ENCODE data around the gene PHF20. TPM values are rescaled to one million over a fixed set of nuclear protein-coding genes. Genes with fewer than 3 reads are reported as not detected.
A peak's percentile ranks its signal among the peaks of the same experiment; 100 is the strongest.
"Not testable (repeated sequence)": the region's sequence is repeated elsewhere in the genome, so short reads cannot be mapped to it uniquely, and the experiment has no call there.

PHF20 gene
- total RNA-seq, 2 experiments from 2014 or later: 53.6 to 61.5 TPM

GRCh38 chr20:35828916-35829315, 57.1 kb downstream of the PHF20 start:
- DNase-seq: no peak
- no peaks in the 10 kb centered on the region for H3K9me3 Mint-ChIP-seq (ENCODE audit: insufficient read depth)
- ChIA-PET CTCF (no interaction called here), POLR2A (interaction anchor here (1.2 kb wide), 1 partner anchor 58 kb away, joined by 3 read pairs; no protein-coding TSS in a partner anchor)
- H3K4me3 Mint-ChIP-seq: no peak overlapping the region
- ATAC-seq: no peak
- H3K36me3 Mint-ChIP-seq (ENCODE audit: low read depth): peaks cover 31% of the 10 kb centered on the region
- peaks cover 8% of the 10 kb centered on the region for H3K4me1 Mint-ChIP-seq (ENCODE audit: low read depth)
- no peaks in the 10 kb centered on the region for H3K27me3 Mint-ChIP-seq (ENCODE audit: low read depth)
- H3K27ac Mint-ChIP-seq: no peak overlapping the region

- H3K4me3 Mint-ChIP-seq: no peak overlapping the region
- H3K36me3 Mint-ChIP-seq (ENCODE audit: low read depth): peaks cover 28% of the 10 kb centered on the region
- no peaks in the 10 kb centered on the region for H3K9me3 Mint-ChIP-seq (ENCODE audit: insufficient read depth)
- DNase-seq: no peak
- peaks cover 15% of the 10 kb centered on the region for H3K4me1 Mint-ChIP-seq (ENCODE audit: low read depth)
- ATAC-seq: no peak
- ChIA-PET POLR2A (interaction anchor here (1.4 kb wide), 1 partner anchor 88 kb away, joined by 3 read pairs; no protein-coding TSS in a partner anchor), CTCF (no interaction called here)
- no peak overlapping the region for H3K27ac Mint-ChIP-seq
- no peaks in the 10 kb centered on the region for H3K27me3 Mint-ChIP-seq (ENCODE audit: low read depth)
These were observed 58.4 kb downstream of the PHF20 start for GRCh38 chr20:35830264-35830663.

- H3K27ac Mint-ChIP-seq: no peak overlapping the region
- no peaks in the 10 kb centered on the region for H3K9me3 Mint-ChIP-seq (ENCODE audit: insufficient read depth)
- peaks cover 15% of the 10 kb centered on the region for H3K4me1 Mint-ChIP-seq (ENCODE audit: low read depth)
- DNase-seq: no peak
- H3K4me3 Mint-ChIP-seq: no peak overlapping the region
- ChIA-PET CTCF (no interaction called here), POLR2A (interaction anchor here (1.4 kb wide), 1 partner anchor 88 kb away, joined by 3 read pairs; no protein-coding TSS in a partner anchor)
- H3K27me3 Mint-ChIP-seq (ENCODE audit: low read depth): no peaks in the 10 kb centered on the region
- ATAC-seq: no peak
- peaks cover 28% of the 10 kb centered on the region for H3K36me3 Mint-ChIP-seq (ENCODE audit: low read depth)
These were observed 59.2 kb downstream of the PHF20 start for GRCh38 chr20:35831029-35831428.

DNA sequence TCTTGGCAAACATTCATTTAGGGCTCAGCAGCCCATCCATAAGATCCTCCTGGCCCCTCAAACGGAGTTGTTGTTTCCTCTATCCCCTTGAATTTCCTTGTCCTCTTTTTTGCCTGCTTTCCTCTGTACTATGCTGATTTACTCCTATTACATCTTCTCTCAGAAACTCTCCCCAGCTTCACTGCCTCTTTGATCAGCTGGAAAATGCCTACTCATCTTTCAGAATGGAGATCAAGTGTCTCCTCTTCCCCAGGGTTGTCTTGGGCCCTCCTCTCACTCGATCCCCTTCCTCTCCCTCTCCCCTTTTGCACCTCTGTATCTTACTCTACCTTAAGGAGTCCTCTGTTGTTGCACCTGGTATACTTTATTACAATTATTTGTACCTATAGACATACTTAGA, 60.2 kb downstream of the PHF20 start:
- DNase-seq: no peak
- no peak for ATAC-seq
- H3K4me3 Mint-ChIP-seq: no peak overlapping the region
- H3K36me3 Mint-ChIP-seq (ENCODE audit: low read depth): peaks cover 28% of the 10 kb centered on the region
- ChIA-PET POLR2A (no interaction called here), CTCF (no interaction called here)
- H3K9me3 Mint-ChIP-seq (ENCODE audit: insufficient read depth): no peaks in the 10 kb centered on the region
- peak overlapping the region; percentile 27 for H3K27ac Mint-ChIP-seq
- no peaks in the 10 kb centered on the region for H3K27me3 Mint-ChIP-seq (ENCODE audit: low read depth)
- H3K4me1 Mint-ChIP-seq (ENCODE audit: low read depth): peaks cover 10% of the 10 kb centered on the region

- Mint-ChIP-seq H3K27me3 (ENCODE audit: low read depth) (no peaks in the 10 kb centered on the region), H3K4me1 (ENCODE audit: low read depth) (peaks cover 10% of the 10 kb centered on the region), H3K27ac (no peak overlapping the region), H3K36me3 (ENCODE audit: low read depth) (peaks cover 28% of the 10 kb centered on the region), H3K9me3 (ENCODE audit: insufficient read depth) (no peaks in the 10 kb centered on the region), H3K4me3 (no peak overlapping the region)
- DNase-seq (no peak), ATAC-seq (no peak)
- CTCF ChIA-PET: no interaction called here
- POLR2A ChIA-PET: no interaction called here
These were observed 61.4 kb downstream of the PHF20 start for GRCh38 chr20:35833241-35833640.

- Mint-ChIP-seq H3K4me3 (no peak overlapping the region), H3K27ac (no peak overlapping the region), H3K27me3 (ENCODE audit: low read depth) (no peaks in the 10 kb centered on the region), H3K9me3 (ENCODE audit: insufficient read depth) (peaks cover 5% of the 10 kb centered on the region), H3K36me3 (ENCODE audit: low read depth) (peaks cover 24% of the 10 kb centered on the region), H3K4me1 (ENCODE audit: low read depth) (peaks cover 24% of the 10 kb centered on the region)
- POLR2A ChIA-PET: no interaction called here
- ATAC-seq (no peak), DNase-seq (no peak)
- CTCF ChIA-PET: no interaction called here
These were observed 65.9 kb downstream of the PHF20 start for GRCh38 chr20:35837577-35838195.

DNA sequence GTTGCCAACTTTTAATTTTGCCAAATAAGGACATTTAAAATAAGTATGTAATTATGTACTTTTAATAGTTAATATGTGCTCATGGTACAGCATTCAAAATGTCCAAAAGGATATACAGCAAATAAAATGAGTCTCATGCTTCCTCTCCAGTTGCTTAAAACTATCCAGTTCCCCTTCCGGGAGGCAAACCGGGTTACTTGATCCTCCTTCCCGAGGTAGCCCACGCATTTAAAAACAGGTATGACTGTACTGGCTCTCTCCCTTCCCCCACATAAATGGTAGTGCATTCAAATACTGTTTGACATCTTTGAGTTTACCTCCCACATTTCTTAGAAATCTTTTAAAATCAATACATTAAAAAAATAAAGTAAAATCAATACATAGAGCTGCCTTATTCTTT, 66.4 kb downstream of the PHF20 start:
- H3K36me3 Mint-ChIP-seq (ENCODE audit: low read depth): peaks cover 28% of the 10 kb centered on the region
- H3K4me1 Mint-ChIP-seq (ENCODE audit: low read depth): peaks cover 24% of the 10 kb centered on the region
- CTCF ChIA-PET: no interaction called here
- DNase-seq: no peak
- ATAC-seq: no peak
- H3K27me3 Mint-ChIP-seq (ENCODE audit: low read depth): no peaks in the 10 kb centered on the region
- H3K27ac Mint-ChIP-seq: no peak overlapping the region
- no peak overlapping the region for H3K4me3 Mint-ChIP-seq
- POLR2A ChIA-PET: no interaction called here
- H3K9me3 Mint-ChIP-seq (ENCODE audit: insufficient read depth): peaks cover 5% of the 10 kb centered on the region

GRCh38 chr20:35839904-35840303, 68.1 kb downstream of the PHF20 start:
- ChIA-PET POLR2A (interaction anchor here (1.7 kb wide), 1 partner anchor 98 kb away, joined by 9 read pairs; the partner anchor contains the start of gene RBM39), CTCF (no interaction called here)
- Mint-ChIP-seq H3K4me3 (no peak overlapping the region), H3K27me3 (ENCODE audit: low read depth) (no peaks in the 10 kb centered on the region), H3K27ac (peak overlapping the region; percentile 26), H3K9me3 (ENCODE audit: insufficient read depth) (peaks cover 5% of the 10 kb centered on the region), H3K4me1 (ENCODE audit: low read depth) (peaks cover 20% of the 10 kb centered on the region), H3K36me3 (ENCODE audit: low read depth) (peaks cover 31% of the 10 kb centered on the region)
- ATAC-seq: no peak
- no peak for DNase-seq

DNA sequence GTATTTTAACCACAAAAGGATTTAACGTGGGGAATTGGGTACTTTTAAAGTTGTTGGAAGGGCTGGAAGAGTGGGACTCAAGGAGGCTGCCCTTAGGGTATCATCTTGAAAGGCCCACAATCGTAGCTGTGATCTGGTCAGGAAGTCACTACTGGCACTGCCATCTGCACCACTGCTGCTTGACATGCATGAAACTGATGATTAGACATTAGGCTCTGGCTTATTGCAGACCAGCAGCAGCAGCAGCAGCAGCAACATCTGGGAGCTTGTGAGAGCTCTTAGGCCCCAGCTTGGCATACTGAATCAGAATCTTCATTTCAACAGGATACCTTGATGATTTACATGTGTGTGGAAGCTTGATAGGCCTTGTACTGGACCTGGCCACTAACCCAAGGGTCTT, 68.6 kb downstream of the PHF20 start:
- H3K36me3 Mint-ChIP-seq (ENCODE audit: low read depth): peaks cover 32% of the 10 kb centered on the region
- ChIA-PET CTCF (no interaction called here), POLR2A (interaction anchor here (1.7 kb wide), 1 partner anchor 98 kb away, joined by 9 read pairs; the partner anchor contains the start of gene RBM39)
- peaks cover 17% of the 10 kb centered on the region for H3K4me1 Mint-ChIP-seq (ENCODE audit: low read depth)
- no peaks in the 10 kb centered on the region for H3K27me3 Mint-ChIP-seq (ENCODE audit: low read depth)
- no peak overlapping the region for H3K27ac Mint-ChIP-seq
- ATAC-seq (no peak), DNase-seq (no peak)
- peaks cover 5% of the 10 kb centered on the region for H3K9me3 Mint-ChIP-seq (ENCODE audit: insufficient read depth)
- no peak overlapping the region for H3K4me3 Mint-ChIP-seq

DNA sequence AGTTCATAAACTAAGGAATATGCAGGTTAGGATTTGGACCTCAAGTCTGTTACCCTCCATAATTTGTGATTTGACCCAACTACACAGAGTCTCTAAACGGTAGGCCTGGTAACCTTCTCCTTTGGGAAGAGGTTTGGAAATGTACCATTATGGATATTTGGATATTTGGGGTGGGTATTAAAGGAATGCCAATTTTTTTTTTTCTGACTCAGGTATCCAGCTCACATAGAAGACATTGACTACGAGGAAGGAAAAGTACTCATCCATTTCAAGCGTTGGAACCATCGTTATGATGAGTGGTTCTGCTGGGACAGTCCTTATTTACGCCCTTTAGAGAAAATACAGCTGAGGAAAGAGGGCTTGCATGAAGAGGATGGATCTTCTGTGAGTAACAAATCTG, 70.5 kb downstream of the PHF20 start:
- peaks cover 17% of the 10 kb centered on the region for H3K4me1 Mint-ChIP-seq (ENCODE audit: low read depth)
- no peak for DNase-seq
- ChIA-PET POLR2A (no interaction called here), CTCF (interaction anchor here (1.7 kb wide), 1 partner anchor 20 kb away, joined by 3 read pairs; no protein-coding TSS in a partner anchor)
- H3K9me3 Mint-ChIP-seq (ENCODE audit: insufficient read depth): peaks cover 5% of the 10 kb centered on the region
- H3K27me3 Mint-ChIP-seq (ENCODE audit: low read depth): no peaks in the 10 kb centered on the region
- no peak overlapping the region for H3K27ac Mint-ChIP-seq
- no peak for ATAC-seq
- H3K36me3 Mint-ChIP-seq (ENCODE audit: low read depth): peaks cover 40% of the 10 kb centered on the region
- no peak overlapping the region for H3K4me3 Mint-ChIP-seq

GRCh38 chr20:35843894-35844293, 72.1 kb downstream of the PHF20 start:
- ATAC-seq; H3K27me3 Mint-ChIP-seq (ENCODE audit: low read depth); H3K9me3 Mint-ChIP-seq (ENCODE audit: insufficient read depth); DNase-seq; H3K4me3 Mint-ChIP-seq; H3K27ac Mint-ChIP-seq: not testable (repeated sequence)
- peaks cover 46% of the 10 kb centered on the region for H3K36me3 Mint-ChIP-seq (ENCODE audit: low read depth)
- H3K4me1 Mint-ChIP-seq (ENCODE audit: low read depth): peaks cover 15% of the 10 kb centered on the region
- POLR2A ChIA-PET: interaction anchor here (0.6 kb wide), 1 partner anchor 317 kb away, joined by 3 read pairs; no protein-coding TSS in a partner anchor
- CTCF ChIA-PET: interaction anchor here (1.7 kb wide), 1 partner anchor 18 kb away, joined by 3 read pairs; no protein-coding TSS in a partner anchor

DNA sequence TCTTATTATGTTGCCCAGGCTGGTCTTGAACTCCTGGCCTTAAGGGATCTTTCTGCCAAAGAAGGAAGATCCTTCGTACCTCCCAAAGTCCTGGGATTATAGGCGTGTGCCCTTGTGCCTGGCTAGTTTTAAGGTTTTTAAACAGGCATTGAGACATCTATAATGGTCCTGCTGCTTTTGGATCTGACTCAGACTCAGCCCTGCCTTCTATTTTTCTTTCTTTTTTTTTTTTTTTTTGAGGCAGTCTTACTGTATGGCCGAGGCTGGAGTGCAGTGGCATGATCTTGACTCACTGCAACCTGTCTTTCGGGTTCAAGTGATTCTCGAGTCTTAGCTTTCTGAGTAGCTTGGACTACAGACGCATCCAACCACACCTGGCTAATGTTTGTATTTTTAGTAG, 73.7 kb downstream of the PHF20 start:
- peaks cover 54% of the 10 kb centered on the region for H3K36me3 Mint-ChIP-seq (ENCODE audit: low read depth)
- H3K4me3 Mint-ChIP-seq: no peak overlapping the region
- peaks cover 5% of the 10 kb centered on the region for H3K9me3 Mint-ChIP-seq (ENCODE audit: insufficient read depth)
- CTCF ChIA-PET: no interaction called here
- no peaks in the 10 kb centered on the region for H3K27me3 Mint-ChIP-seq (ENCODE audit: low read depth)
- DNase-seq: no peak
- ATAC-seq: no peak
- H3K27ac Mint-ChIP-seq: no peak overlapping the region
- POLR2A ChIA-PET: interaction anchor here (0.7 kb wide), 1 partner anchor 32 kb away, joined by 5 read pairs; no protein-coding TSS in a partner anchor
- H3K4me1 Mint-ChIP-seq (ENCODE audit: low read depth): peaks cover 7% of the 10 kb centered on the region

Measured in activated CD8-positive, alpha-beta T cell treated with anti-CD3 and anti-CD28 coated beads, Interleukin-2, amount 10 ng/mL, durations not matched to agents 7 days and 5 days (primary cell).